DMS 273 (cell line): Measurements from ENCODE around the gene SWAP70.
"Not testable (repeated sequence)": the region's sequence is repeated elsewhere in the genome, so short reads cannot be mapped to it uniquely, and the experiment has no call there.

Experiments
- DNase-seq: peaks from one replicate; lab custom pipeline; 2025; ENCODE audit not compliant: unreplicated experiment; lab: John Stamatoyannopoulos, UW

The SWAP70 gene

DNA sequence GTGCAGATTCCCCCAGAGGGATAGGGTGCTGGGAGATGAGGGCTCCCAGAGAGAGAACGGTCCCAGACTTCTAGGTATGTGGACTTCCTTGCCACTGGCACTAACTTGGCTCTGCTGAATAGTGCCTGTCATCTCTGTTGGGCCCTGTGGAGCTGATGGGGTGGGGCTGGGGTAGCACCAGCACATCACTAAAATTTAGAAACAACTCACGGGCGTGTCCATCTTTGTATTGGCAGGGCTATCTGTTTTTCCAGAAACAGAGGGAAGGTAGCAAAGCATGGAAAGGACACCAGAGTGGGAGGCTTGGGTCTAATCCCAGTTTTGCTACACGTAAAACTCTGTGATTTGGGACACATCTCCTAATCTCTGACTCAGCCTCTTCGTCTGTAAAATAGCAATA lies 25.8 kb downstream of the SWAP70 start:
- DNase-seq: no peak

DNA sequence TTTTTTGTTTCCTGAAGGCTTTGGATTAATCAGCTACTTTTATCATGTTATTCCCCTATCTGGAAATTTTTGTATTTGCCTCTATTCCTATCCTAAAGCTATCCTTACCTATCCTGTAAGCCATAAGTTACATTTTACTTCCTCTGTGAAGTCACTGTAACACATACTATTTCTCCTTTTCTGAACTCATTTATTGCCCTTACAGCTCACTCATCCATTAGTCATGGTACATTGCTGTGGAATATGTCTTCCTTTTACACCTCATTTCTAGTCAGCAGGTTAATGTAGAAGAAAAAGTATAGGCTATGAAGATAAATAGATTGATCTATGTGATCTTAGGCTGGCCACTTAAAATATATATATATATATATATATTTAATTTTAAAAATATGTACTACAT lies 28.0 kb downstream of the SWAP70 start:
- no peak for DNase-seq

DNA sequence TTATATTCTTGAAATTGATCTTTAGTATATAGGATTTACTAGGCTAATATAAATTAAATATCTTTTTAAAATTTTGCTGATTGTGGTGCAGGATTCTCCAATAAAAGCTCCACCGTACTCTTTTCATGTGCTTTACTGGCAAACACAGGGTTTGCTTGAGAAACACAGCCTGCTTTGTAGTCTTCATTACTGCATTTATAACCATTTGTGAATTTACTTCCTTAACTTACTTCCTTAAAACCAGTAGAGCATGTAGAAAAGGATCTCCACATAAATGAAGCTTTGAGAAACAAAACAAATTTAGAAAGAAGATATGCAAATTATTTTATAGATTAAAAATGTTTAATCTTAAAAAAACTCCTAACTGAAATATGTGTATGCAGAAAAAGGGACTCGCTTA lies 28.8 kb downstream of the SWAP70 start:
- DNase-seq: no peak

DNA sequence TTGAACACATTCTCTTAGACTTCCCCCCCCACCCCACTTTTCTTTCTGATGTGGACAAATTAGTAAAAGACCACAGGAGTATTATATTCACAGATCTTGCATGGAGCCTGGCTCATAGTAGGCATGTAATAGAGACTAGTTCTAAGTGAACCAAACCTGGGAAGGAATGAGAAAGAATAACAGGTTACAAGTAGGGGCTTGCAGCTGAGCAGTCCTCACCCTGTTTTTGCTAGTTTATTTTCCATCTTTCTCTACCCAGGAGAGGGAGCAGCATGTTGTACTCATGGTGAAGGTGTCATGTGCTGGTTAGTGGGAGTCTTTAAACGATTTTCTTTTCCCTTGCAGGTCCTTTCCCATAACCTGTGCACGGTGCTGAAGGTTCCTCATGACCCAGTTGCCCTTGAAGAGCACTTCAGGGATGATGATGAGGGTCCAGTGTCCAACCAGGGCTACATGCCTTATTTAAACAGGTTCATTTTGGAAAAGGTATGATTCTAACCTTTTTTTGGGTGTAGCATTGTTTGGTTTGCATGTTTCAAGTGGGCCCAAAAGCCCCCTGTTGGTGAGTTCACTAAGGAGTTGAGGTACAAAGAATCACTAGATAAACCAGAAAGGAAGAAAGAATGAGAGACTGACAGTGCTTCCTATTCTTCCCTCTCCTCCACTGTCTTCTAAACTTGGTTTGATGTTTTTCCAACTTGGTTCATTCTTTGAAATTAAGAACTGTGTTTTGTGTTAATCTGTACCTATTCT lies 30.1 kb downstream of the SWAP70 start:
- no peak for DNase-seq

DNA sequence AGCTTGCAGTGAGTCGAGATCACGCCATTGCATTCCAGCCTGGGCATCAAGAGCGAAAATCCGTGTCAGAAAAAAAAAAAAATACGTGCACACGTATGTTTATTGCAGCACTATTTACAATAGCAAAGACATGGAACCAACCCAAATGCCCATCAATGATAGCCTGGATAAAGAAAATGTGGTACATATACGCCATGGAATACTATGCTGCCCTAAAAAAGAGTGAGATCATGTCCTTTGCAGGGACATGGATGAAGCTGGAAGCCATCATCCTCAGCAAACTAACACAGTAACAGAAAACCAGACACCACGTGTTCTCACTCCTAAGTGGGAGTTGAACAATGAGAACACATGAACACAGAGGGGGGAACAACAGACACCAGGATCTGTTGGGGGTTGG lies 31.4 kb downstream of the SWAP70 start:
- not testable (repeated sequence) for DNase-seq

DNA sequence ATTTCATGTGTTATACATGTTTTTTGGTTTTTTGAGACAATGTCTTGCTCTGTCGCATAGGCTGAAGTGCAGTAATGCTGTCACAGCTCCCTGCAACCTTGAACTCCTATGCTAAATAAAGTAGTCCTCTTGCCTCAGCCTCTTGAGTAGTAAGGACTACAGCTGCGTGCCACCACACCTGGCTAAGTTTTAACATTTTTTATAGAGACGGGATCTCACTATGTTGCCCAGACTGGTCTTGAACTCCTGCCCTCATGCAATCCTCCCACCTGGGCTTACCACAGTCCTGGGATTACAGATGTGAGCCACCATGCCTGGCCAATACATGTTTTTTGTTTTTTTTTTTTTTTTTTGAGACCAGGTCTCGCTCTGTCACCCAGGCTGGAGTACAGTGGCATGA lies 33.9 kb downstream of the SWAP70 start:
- DNase-seq: no peak

DNA sequence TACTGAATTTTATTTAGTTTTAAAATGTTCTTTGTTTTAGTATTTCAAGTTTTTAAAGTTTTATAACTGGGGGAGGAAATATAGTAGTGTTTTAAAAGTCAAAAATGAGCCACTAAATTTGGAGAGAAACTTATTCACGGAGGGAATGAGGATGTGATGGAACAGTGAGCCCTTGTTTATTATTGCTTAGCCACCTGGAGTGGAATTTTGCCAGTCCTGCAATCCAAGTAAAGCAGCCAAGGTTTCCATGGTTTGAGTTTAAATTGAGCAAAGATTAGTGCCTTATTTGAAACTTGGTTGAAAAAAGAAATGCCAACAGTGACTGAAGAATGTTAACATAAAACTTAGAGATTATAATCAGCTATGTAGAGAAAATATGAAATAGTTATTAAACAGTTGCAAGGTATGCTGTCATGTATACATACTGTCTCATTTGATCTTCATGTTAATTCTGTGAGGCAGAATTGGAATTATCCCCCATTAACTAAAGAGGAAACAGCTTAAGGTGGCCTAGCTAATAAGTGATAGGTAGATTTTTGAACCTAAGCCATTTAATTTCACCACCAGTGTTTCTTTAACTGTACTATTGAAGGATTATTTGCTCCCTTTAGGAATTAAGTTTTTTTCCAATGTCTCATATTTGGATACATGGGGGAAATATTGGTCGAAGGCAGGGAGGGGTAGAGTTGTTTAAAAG lies 36.4 kb downstream of the SWAP70 start:
- DNase-seq: no peak

DNA sequence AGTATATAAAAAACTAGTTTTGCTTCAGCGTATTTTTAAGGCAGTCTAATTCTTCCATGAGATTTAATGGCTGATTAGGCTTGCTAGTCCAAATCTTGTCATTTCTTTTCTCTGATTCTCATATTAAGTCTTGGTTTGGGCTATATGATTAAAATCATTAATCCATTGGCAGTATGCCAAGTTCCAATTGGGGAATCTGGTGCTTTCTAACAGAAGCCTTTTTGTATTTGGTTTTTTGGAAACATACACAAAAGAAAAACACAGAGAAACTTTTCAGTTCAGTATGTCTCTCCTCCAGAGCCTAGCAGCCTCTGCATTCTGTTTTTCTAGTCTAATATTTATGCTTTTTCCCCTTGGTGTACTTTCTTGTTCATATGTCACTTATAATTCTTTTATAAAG lies 37.9 kb downstream of the SWAP70 start:
- DNase-seq: peak; percentile 17

DNA sequence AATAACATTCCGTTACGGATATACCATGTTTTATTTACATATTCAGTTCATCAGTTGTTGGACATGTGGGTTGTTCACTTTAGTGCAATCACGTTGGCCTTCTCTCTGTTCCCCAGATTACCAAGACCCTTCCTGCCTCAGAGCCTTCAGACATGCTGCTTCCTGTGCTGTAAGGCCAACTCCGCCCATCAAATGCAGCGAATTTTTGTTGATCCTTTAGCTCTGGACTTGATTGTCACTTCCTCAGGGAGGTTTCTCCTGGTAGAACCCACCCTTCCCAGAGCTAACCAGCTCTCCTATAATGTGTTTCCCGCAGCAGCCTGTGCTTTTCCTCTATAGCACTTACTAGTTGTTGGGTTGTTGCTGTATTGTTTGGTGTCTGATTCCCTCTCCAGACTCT lies 39.4 kb downstream of the SWAP70 start:
- no peak for DNase-seq

DNA sequence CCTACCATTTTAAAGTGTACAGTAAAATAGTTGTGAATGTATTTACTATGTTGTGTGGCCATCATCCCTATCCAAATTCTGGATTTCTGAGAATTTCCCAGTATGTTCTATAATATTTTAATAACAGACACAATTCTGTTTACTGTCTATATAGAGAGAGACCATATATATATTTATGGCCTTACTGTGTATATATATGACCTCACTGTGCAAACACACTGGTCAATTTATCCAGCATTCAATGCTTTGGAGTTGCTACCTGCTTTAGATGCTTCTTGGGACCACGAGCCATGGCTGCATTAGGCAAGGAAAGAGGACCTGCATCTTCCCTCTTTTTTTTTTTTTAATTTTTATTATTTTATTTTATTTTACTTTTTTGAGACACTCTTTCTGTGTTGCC lies 40.2 kb downstream of the SWAP70 start:
- DNase-seq: no peak

DNA sequence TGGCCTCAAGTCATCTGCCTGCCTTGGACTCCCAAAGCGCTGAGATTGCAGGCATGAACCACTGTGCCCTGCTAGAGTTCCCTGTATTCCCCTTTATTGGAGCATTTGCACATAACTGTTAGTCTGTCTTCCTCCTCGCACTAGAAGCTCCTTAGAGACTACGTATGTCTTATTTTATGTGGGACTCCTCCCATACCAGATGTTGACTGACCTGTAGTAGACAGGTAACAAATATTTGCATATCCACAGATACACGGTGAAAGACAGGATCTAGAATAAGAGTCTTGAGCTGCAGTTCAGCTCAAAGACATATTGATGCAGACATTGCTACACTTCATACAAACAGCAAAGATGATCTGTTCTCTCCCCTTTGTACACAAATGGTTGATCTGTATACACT lies 40.7 kb downstream of the SWAP70 start:
- no peak for DNase-seq

DNA sequence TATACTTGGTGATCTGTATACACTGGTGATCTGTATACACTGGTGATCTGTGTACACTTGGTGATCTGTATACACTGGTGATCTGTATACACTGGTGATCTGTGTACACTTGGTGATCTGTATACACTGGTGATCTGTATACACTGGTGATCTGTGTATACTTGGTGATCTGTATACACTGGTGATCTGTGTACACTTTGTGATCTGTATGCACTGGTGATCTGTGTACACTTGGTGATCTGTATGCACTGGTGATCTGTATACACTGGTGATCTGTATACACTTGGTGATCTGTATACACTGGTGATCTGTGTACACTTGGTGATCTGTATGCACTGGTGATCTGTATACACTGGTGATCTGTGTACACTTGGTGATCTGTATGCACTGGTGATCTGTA lies 41.5 kb downstream of the SWAP70 start:
- not testable (repeated sequence) for DNase-seq

DNA sequence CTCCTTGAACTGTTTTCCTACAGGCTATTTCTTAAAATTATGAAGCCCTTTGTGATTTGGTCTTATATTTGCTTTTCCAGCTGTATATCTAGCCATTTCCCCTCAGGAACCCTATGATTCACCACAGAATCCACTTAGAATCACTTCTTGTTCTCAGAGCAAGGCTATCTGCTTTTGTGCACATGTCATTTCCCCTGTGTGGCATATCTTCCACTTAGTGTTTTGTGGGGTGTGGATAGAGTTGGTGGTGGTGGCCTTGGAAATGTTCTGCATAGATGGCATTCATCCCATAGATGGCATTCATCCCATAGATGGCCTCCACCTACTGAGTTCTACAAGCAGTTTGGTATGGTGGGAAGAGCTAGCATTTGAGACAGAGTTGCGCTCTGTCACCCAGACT lies 44.7 kb downstream of the SWAP70 start:
- no peak for DNase-seq

DNA sequence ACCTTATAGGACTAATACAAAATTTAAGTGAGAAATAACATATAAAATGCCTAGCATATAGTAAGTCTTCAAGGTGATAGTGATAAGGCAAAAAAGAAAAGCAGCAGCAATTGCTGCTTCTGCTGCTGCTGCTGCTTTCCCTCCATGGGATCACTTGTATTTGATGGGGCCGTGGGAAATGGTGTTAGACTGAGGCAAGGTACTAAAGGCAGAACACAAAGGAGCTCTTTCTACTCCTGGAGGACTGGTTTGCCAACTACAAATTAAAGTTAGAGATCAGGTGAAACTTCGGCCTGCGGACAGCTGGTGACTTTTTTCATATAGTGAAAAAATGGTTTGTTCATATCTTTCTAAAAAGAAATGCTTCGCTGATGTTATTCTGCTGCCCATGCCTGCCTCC lies 46.3 kb downstream of the SWAP70 start:
- no peak for DNase-seq

DNA sequence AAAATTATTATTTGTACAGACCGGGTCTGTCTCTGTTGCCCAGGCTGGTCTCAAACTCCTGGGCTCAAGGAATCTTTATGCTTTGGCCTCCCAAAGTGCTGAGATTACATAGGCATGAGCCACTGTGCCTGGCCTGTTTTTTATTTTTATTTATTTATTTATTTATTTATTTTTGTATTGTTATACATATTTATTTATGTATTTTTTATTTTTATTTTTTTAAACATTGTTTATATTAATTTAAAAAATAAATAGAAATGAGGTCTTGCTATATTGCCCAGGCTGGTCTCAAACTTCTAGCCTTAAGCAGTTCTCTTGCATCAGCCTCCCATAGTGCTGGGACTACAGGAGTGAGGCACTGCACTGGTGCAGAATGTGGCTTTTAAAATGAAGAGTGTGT lies 47.0 kb downstream of the SWAP70 start:
- DNase-seq: no peak

DNA sequence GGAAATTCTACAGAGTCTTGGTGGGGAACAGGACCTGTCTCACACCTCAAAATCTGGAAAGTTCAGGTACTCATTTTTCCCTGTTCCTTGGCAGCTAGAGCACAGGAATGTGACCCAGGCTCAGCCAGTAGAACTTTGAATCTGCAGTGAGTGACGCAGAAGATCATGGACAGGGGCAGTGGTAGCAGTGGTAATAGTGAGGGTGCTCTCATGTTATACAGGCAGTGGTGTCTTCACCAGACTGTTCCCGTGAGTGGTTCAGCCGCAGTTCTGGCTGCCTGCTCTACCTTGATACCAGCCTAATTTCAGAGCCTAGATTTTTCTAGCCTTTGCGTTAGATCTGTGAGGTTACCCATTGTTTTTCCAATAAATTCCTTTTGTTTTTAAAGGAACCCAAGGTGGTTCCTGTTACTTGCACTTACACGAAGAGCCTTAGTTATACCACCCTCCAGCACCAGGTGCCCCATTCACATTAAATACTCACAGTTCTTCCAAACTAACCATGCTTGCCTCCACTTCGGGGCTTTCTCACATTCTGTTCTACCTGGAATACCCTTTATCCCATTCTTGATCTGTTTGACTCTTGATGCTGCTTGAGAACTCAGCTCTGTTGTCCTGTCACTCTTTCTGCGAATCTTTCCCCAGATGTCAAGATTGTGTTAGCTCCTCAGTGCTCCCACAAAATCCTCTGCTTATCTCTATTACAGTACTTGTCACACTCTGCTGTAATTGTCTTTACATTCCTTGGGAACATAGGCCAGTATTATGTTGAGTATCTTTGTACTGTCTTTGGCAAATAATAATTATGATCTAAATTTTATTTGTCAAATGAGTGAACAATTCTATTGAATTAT lies 47.8 kb downstream of the SWAP70 start:
- no peak for DNase-seq

DNA sequence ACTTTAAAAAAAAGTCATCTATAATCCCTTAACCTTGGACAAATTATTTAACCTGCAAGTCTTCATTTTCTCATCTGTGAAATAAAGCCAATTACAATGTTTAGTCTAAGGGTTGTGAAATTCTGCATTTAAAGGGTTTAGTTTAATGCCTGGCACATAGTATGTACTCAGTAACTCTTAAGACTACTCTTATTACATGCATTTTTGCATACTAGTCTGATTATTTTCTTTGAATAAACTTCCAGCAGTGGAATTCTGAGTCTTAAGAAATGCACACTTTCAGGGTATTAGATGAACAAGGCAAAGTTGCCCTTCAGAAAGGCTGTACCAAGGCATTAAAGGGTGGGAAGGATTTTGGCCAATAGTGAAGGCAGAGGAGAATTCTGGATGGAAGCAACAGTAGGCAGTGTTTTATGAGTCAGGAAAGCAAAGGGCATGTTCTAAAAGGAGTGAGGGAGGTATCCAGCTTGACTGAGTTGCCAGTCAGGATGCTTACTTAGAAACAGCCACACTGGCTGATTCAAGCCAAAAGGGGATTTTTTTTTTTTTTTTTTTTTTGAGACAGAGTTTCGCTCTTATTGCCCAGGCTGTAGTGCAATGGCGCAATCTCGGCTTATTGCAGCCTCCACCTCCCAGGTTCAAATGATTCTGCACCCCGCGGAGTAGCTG lies 50.5 kb downstream of the SWAP70 start:
- DNase-seq: no peak

DNA sequence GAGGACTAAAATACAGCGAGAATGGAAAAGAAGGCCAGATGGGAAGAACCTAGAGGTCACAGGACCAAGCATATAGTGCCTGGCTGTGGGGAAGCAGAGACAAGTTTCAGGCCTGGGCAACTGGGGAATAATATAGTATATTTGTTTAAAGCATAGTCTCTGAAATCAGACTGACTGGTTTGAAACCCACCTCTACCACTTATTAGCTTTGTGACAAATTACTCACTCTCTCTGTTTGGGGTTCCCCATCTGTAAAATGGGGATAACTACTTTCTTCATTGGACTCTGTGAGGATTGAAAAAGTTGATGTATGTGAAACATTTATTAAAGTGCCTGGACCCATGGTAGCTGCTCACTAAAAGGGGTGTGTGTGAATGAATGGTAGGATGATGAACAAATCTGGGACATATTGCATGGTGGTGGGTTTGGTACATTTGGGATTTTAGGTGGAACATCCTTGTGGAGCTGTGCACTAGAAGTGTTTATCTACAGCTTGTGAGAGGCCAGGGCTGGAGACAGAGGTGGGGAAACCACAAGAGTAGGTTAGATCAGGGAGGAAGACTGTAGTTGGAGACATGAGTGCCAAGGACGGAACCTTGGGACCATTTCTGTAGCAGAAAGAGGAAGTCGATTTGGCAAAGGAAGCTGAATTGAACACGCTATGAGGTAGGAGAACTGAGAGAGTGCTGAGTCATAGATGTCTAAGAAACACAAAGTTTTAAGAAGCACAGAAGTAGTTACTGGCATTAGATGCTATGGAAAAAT lies 52.6 kb downstream of the SWAP70 start:
- no peak for DNase-seq

DNA sequence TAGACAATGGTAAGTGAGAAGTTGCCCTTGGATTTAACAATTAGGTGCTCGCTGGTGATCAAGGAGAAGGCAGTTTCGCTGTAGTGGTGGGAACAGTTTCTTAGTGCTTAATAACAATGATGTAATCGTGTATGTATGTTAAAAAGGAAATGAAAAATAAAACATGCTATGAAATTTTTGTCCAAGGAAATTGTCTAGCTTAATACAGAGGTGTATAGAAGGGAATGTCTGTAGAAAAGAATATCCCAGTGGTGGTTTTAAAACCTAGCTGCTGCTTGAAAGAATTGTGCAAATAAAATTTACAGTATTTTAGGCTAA lies 53.1 kb downstream of the SWAP70 start:
- DNase-seq: no peak

DNA sequence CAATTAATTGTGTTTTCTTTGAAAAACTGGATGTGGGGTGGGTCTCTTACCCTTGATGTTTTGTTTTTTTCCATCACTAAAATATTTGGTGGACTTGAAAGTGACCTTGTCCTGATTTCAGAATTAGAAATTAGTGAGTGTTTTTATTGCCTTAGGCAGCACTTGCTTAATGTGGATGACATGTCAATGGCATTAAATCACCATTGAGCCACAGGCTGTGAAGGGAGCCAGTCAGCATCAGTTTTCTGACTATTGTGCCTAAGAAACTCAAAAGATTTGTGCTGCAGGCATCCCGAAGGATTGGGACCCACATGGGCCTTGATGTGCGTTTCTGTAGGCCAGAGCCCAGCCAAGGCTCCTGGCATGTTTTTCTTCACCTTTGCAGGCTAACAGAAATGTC lies 53.8 kb downstream of the SWAP70 start:
- no peak for DNase-seq

DNA sequence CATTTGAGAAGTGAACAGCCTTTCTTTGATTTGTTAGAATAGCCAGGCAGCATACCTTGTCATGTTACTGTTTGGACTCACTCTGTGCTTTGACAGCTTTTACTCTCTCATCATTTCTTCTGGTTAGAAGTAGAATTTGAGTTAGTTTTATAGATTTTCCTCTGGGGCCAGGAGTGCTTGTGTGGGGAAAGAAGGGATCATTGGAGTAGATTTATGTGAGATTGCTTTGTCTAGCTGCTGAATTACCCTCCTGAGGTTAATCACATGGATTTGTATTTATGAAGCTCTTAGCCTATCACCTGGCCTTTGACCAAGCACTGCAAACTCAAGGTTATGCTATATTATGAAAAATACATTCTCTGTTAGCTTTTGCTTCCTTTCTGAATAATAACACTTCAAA lies 54.3 kb downstream of the SWAP70 start:
- no peak for DNase-seq
